Suprapubic skin (tissue), 4 donors: ENCODE measurements around the gene BBS10.

Source experiments
- CTCF ChIP-seq, 2 donors: fragments of 200-600 bp in 1 of 2; fragments of 450-650 bp in 1 of 2; sonication (generic) in 1 of 2; IDR thresholded peaks; one replicate each; pipeline ENCODE4 v1.5.1; 2016 to 2019; ENCODE audit warnings: antibody characterized with exemption in 2 of 2, mild to moderate bottlenecking in 1 of 2, moderate library complexity in 1 of 2
- EP300 ChIP-seq: sonication (generic); formaldehyde crosslinking; IDR thresholded peaks from one replicate; pipeline ENCODE4 v1.6.1; 2017; ENCODE audit warnings: antibody characterized with exemption
- POLR2A ChIP-seq, 2 donors: fragments of 450-650 bp; IDR thresholded peaks; one replicate each; pipeline ENCODE4 v1.6.1; 2017; ENCODE audit warnings: antibody characterized with exemption in 2 of 2, mild to moderate bottlenecking in 2 of 2, moderate library complexity in 2 of 2
- POLR2AphosphoS5 ChIP-seq, 3 donors: sonication (generic); formaldehyde crosslinking; IDR thresholded peaks; one replicate each; pipeline ENCODE4 v1.6.1; 2017; ENCODE audit warnings: antibody characterized with exemption in 3 of 3

- TF ChIP-seq CTCF (IDR thresholded peaks at IDR 0.05) (no peak), POLR2A (IDR thresholded peaks at IDR 0.05) (no peak), POLR2AphosphoS5 (IDR thresholded peaks at IDR 0.05) (no peak), EP300 (no peak)
These were observed 31.7 kb downstream of the BBS10 start for GRCh38 chr12:76316468-76316867.
